NAMALWA (cell line): Measurements from ENCODE around the gene KRT85.
"Not testable (repeated sequence)": the region's sequence is repeated elsewhere in the genome, so short reads cannot be mapped to it uniquely, and the experiment has no call there.

Source experiments
- DNase-seq: peaks from one replicate; pipeline ENCODE4 v3.0.0-alpha.2; 2015; ENCODE audit warnings: low spot score

KRT85 gene

GRCh38 chr12:52347551-52348510 is 19.4 kb downstream of the KRT85 start:
- no peak for DNase-seq

DNA sequence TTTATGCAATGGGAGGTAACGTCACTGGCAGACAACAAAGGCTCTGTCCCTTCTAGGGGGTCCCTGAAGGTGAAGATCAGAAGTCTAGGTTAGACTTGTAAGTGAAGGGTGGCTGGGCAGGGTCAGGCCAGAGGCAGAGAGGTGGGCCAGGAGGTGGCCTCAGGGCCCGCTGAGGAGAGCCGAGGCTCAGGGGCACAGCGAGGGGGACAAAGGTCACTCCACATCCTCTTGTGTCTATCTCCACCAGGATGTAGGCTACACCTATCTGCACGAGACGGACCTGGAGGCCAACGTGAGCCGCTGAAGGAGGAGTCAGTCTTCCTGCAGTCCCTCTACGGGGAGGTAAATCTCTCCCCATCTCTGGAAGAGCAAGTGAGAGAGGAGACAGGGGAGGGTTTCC is 20.3 kb downstream of the KRT85 start:
- DNase-seq: no peak

- DNase-seq: no peak
Observed at GRCh38 chr12:52346593-52346992, 20.7 kb downstream of the KRT85 start.

DNA sequence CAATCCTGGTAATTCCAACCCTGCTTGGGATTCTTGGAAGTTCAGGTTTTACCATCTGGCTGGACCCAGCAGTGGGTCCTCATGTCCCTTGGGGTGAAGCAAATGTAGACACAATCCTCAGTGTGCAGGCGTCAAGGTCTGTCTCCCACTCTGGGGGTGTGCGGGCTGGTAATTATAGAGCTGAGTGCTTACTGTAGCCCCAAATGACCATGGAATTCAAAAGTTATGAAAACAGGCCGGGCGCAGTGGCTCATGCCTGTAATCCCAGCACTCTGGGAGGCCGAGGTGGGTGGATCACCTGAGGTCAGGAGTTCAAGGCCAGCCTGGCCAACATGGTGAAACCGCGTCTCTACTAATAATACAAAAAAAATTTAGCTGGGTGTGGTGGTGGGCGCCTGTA is 22.2 kb downstream of the KRT85 start:
- DNase-seq: not testable (repeated sequence)

DNA sequence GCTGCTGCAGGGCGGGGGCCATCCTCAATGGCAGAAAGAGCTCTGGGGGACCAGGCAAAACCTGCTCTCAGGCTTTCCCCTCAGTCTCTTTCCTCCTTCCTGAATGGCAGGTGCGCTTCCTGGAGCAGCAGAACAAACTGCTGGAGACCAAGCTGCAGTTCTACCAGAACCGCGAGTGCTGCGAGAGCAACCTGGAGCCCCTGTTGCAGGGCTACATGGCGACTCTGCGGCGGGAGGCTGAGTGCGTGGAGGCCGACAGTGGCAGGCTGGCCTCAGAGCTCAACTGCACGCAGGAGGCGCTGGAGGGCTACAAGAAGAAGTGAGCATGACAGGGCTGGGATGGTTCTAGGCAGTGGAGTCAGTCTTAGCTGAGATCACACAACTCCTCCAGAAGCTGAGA is 23.2 kb downstream of the KRT85 start:
- no peak for DNase-seq

- DNase-seq: no peak
Observed at GRCh38 chr12:52343550-52343949, 23.7 kb downstream of the KRT85 start.

DNA sequence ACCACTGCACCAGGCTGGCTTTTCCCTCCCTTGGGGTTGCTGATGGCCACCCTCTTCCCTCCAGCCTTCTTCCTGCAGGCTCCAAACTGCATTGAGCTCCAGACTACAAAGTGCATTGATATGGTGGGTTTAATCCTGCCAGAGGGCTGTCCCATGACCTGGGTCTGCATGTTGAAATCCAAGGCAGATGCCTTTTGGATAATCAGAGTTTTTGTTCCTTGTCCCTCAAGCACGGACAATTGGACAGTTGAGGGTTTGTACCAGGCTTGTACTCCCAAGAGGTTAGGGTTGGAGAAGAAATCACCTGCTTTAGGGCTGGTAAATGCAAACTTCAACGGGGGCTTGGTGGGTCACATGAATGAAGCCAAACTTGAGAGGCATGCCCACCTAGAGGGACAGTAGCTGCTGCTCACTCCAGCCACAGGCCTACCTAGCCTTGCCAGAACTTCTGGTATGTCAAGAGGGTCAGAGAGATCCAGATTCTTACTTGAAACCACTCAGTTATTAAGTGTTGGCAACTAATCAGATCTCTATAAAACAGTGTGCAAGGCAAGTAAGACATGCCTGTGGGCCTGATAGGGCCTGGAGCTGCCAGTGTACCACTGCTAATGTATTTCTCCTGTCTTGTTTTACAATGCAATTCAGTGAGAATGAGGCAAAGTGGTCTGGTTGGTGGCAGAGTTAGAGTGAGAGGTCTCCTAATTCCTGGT is 24.3 kb downstream of the KRT85 start:
- DNase-seq: no peak

GRCh38 chr12:52341066-52341580 is 26.2 kb downstream of the KRT85 start:
- DNase-seq: no peak

DNA sequence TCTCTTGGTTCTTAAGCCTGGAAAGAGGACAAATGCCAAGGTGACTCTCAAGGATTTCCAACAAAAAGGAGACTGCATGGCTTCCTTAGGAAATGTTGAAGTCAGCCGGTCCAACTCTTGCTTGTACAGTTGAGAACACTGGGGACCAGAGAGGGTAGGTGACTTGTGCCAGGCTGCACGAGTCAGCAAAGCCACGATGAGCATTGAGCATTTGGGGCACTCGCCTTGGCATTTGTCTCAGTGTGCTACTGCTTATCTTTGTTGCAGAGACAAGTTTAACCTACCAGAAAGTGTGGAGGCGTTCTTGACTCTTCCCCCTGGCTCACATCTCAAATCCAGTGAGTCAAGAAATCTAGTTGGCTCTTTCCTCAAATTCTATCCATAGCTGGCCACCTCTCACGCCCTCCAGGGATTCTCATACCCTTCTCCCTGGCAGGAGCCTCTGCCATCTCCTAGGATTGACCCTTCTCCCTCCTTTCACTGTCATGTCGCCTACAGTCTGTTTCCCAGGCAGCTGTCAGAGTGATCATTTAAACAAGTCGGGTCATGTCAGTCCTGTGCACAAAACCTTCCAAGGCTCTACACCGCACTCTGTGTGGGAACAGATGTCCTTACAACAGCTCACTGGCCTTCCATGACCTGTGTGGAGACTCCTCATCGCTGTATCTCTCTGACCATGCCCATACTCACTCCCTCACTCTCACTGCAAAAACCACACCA is 28.9 kb downstream of the KRT85 start:
- DNase-seq: no peak

- DNase-seq: no peak
Observed at GRCh38 chr12:52337054-52337453, 30.2 kb downstream of the KRT85 start.

GRCh38 chr12:52336641-52337040 is 30.6 kb downstream of the KRT85 start:
- no peak for DNase-seq

- DNase-seq: no peak
Observed at GRCh38 chr12:52335598-52336262, 31.6 kb downstream of the KRT85 start.

DNA sequence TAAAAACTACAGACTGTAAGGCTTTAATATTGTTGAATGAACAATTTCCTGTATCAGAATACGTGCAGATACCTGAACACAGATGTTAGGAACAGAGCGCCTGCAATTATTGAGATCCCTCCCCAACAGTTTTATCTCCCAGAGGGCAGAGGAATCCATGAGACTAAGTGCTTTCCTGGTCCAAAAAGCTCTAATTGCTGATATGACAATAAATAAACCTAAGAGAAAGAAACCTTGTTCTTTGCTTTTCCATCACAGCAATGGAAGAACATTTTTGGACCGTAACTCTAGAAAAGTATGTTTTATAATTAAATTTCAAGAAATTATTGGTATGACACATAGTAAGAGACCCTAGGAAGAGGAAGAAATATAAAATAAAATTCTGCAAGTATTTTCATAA is 33.1 kb downstream of the KRT85 start:
- DNase-seq: no peak

DNA sequence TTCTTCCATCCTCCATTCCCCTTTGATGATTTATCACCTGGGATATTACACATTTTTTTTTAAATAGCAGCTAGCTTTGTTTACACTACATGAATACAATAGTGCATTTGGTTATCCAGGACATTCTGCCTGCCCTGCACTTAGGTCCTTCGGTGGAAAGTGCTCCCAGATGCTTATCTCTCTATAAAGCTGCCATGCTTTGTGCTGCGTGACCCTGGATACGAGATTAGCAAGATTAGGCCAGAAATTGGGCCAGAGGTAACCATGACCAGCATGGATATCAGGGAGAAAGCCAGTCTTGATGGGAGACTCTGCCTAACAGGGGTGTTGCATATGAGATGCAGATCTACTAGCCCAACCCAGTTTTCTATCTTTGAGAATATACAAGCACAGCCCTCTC is 34.0 kb downstream of the KRT85 start:
- DNase-seq: no peak

GRCh38 chr12:52332381-52332780 is 34.9 kb downstream of the KRT85 start:
- no peak for DNase-seq

DNA sequence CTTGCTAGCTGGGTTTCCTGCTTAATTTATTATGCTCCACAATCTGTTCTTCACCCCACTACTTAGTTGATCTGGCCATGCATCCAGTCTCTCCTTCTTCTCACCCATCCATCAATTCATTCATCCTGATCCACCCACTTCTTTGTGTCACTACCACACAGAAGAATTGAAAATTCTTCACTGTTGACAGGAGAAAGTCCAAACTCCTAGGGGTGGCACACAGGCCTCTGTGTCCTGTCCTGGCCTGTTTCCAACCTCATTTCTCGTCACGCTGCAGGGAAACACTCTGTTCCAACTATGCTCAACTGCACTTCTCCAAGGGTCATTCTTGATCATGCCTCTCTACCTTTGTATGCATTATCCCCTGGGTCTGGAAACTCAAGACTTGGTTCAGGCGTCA is 35.4 kb downstream of the KRT85 start:
- no peak for DNase-seq

DNA sequence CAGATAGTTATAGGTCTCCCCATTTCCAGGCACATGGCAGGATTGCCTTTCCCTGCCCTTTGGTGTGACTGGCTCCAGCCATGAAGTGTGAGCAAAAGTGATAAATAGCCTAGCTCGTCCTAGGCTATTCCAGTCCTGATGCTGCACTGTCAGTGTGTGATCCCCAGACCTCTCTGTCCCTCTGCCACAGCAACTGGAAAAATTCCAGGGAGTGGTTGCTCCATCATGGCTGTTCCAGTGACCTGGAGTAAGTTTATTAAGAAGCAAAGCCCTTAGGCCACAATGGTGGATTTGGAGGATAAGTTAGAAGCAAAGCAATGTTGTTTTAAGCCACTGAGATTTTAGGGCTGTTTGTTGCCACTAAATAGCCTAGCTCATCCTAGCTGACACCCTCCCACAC is 36.2 kb downstream of the KRT85 start:
- DNase-seq: no peak

DNA sequence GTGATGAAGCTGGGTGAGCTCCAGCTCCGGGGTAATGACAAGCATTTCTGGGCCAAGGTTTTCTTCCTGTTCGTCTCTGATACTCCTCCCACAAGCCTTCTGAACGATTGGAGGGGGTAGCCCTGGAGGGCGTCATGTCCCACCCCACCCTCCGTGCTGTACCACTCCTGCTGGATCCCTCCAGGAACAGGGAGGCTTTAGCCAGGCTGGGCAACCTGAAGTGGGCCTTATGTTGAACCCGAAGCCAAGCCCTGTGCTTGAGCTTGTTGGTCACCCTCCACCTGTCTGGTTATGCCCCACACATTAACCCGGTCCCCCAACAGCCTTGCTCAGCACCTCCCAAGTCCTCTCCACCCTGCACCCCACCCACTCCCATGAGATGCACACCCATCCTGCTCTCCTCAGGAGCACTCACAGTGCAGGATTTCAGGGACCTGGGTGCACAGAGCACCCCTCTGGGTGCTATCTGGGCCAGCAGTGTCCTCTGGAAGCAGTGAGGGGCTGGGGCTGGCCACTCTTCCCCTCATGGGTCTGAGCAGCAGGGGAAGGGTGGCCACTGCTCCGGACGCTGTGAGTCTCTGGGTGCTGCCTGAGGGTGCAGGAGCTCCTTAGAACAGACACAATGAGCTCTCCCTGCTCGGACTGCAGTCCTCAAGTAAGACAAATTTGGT is 39.3 kb downstream of the KRT85 start:
- no peak for DNase-seq

DNA sequence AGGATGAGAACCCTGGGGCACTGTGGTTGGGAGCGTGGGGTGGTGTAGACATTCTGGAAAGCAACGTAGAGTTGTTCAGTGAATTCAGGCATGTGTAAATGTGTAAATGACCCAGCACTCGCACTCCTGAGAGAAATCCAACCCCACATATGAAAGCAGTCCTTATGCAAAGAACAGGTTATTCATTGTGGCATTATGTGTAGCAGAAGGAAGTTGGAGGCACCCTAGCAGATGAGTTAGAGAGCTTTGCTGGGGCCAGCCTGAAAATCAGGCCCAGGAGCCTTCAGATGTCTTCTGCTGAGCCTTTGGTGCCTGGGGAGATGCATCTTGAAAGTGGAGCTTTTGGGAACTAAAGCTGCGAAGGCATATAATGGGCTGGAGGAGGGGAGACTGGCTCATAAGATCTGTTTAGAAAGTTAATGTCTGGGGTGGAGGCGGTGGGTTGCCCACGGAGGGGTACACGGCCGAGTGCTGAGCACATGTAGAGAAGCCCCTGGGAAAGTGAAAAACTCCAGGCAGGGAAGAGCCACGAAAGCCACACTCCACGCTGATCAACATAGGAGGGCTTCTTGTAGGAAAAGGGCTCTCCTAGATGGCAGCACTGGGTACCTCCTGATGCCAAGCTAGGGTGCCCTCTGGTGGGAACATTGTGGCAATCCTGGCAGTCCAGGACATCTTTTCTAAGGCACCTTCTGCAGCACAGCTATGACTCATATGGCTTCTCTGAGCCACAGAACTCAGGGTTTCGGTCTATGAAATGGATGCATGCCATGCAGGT is 40.0 kb downstream of the KRT85 start:
- peak; percentile 89 for DNase-seq

- DNase-seq: no peak
Observed at GRCh38 chr12:52324153-52324444, 43.2 kb downstream of the KRT85 start.
